SIG-M5 treated with dmso at 0.1 percent for 504 hours (cell line): ENCODE results near the gene STK32C.

ENCODE experiments used
- DNase-seq: peaks from one replicate; lab custom pipeline; 2025; ENCODE audit not compliant: unreplicated experiment; lab: John Stamatoyannopoulos, UW

The STK32C gene

DNA sequence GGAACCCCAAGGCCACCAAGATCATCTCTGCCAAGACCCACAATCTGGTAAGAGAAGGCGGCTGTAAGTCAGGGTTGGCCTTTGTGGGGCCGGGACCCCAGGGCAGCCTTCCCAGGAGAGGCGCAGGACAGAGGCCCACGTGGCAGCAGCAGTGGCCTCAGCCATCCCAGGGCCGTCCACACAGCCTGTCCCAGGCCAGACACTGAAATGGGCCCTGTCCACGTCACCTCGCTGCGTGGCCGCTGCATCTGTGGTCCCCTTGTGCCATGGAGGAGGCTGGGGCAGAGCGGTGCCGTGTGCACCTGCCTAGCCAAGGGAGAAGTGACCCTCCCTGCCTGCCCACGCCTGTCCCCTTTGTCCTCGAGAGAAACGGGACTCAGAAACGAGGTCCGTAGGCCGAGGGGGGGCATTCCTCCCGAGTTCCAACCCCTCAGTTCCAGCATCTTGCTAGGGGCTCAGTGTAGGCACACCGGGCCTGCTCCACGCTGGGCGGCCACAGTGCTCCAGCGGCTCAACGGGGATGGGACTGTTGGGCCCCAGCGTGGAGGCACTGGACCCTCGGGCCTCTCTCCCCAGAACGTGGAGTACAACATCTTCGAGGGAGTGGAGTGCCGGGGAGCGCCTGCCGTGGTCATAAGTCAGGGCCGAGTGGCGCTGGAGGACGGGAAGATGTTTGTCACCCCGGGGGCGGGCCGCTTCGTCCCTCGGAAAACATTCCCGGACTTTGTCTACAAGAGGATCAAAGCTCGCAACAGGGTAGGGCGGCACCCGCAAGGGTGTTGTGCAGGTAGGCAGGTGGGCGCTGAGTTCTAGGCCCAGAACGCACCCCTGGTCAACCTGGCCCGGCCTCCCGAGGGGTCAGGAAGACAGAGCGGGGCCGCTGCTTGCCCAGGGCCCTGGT is 105.4 kb downstream of the STK32C start:
- DNase-seq = no peak

DNA sequence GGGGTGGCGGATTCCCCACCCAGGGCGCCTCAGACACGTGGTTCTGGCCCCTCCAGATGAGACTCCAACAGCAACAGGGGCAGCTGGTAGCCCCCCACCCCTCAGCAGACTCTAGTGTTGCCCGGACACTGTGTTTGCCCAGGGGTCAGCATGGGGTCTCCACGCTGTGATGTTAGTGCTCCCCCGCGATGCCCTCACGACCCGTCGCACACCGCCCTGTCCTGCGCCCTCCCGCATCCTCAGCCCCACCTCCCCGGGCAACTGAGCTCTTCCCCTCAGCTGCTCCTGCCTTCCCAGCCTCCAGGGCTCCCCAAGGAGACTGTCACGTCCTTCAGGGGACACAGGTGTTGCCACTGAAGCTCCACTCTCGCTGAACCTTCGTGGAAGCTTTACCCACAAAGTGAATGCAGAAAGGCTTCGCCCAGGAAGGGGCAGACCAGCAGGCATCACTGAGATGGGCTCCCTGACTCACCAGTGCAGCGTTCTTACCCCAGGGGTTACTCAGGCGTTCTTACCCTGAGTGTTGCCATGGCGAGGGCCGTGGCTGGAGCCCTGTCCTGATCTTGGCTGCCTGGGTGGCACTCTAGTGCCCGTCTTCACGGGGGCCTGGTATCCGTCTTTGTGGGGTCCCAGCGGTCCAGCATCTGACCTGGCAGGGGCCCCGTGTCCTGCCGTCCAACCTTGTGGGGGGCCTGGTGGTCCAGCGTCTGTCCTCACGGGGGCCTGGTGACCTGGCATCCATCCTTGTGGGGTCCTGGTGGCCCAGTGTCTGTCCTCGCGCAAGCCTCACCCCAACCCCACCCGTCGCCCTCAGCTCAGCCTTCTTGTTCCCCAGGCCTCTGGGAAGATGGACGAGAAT is 106.4 kb downstream of the STK32C start:
- DNase-seq = no peak

DNA sequence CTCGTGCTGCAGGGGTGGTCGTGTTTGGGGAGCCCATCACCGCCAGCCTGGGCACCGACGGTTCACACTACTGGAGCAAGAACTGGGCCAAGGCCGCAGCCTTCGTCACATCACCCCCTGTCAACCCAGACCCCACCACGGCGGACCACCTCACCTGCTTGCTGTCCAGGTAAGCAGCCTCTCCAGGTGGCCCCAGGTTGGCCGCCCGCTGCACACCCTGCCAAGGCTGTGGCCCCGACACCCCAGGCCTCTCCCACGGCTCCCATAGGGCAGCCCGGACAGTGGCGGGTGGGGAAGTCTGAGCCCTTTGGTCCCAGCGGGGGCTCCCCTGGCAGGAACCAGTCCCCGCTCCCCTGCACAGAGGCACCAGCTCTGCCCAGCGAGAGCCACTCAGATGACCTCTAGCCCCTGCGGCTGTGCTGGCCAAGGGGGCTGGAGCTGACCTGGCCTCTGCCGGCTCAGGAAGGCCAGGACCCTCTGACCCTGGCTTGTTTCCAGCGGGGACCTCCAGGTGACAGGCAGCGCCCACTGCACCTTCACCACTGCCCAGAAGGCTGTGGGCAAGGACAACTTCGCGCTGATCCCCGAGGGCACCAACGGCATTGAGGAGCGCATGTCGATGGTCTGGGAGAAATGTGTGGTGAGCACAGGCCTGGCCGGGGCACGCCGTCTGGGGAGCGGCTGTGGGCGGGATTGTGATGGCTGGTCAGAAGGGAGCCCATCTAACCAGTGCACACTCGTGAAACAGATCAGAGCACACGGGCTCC is 107.2 kb downstream of the STK32C start:
- DNase-seq = no peak

GRCh38 chr10:132199854-132200311 is 107.9 kb downstream of the STK32C start:
- DNase-seq = no peak

GRCh38 chr10:132199268-132199853 is 108.4 kb downstream of the STK32C start:
- no peak for DNase-seq

GRCh38 chr10:132198381-132199181 is 109.2 kb downstream of the STK32C start:
- no peak for DNase-seq

DNA sequence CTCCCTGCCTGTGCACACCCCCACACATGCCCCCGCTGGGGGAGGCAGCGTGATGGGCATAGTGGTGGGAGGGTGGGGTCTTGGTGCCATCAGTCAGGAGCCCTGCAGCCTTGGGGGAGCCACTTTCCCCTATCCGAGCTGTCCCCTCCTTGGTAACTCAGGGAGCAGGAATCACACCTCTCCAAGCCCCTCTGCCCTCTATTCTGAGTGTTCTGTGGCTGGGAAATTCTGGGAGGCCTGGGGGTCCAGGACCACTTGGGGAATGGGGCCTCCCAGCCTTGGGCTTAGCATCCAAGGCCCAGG is 109.7 kb downstream of the STK32C start:
- DNase-seq = no peak

DNA sequence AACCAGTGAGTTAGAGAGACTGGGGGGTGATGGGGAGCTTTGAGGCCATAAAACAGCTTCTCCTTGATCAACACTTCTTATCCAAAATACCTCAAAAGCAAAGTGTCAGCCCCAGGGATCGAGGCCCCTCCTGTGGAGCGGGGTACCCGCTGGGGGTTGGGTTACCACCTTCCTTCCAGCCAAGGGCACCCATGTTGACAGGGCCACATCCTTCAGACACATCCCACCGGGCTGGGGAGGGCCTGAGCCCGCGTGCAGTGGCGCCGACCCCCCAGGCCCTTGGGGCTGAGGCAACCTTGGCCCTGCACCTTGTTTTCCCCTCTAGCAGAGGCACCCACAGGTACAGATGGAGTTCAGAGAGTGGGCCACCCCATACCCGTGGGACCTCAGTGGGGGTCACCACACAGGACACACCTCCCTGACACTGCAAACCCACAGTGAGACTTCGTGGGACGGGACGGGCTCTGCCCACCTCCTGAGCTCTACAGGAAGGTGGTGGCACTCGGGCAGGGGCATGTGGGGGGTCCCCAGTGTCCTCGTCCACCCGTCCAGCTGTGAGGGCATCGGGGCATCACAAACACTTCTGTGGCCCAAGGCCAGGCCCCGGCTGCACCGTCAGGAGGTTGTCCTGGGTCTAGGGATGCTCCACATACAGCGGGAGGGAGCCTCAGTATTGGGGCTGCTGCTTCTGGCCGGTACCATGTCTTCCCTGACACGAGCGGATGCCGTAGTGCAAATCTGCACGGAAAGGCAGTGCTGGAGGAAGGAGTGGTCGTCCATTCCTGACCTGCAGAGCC is 110.3 kb downstream of the STK32C start:
- DNase-seq = no peak

DNA sequence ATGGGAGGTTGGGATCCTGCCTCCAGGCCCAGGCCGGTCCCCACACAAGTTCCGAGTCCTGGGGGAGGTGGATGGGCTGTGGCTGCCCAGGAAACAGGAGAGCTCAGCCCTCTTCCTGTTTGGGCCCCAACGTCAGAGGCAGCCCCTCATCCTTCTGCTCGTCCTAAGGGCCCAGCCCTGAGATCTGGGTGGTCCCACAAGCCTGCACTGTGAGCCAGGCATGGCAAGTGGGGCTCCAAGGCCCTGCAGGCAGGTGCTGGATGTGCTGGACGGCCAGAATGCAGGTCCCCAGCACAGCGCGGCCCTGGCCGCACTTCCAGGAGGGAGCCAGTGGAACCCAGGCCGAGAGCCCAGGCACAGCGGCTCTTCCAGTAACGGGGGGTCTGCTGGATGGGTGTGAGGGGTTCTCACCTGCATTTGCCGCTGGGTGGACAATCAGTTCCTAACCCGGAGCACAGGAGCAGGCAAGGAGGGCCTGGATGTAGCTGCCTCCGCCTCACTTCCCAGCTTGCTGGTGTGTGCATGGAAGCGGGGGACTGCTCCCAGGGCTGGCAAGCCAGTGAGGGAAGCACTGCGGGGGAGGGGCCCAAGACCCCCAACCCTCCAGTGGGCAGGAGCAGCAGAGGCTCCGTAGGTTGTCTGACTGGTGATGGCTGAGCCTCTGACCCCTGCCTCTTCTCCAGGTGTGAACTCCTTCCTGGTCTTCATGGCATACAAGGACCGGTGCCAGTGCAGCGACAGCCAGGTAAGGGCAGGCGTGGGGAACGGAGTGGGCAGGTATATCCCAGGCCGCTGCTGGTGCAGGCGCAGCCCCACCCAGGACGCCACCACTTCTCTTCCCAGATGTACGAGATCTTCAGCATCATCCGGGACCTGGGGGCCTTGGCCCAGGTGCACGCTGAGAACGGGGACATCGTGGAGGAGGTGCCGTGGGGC is 111.3 kb downstream of the STK32C start:
- no peak for DNase-seq

GRCh38 chr10:132195366-132196075 is 112.2 kb downstream of the STK32C start:
- no peak for DNase-seq

- no peak for DNase-seq
Observed at GRCh38 chr10:132194726-132195125, 113.0 kb downstream of the STK32C start.

DNA sequence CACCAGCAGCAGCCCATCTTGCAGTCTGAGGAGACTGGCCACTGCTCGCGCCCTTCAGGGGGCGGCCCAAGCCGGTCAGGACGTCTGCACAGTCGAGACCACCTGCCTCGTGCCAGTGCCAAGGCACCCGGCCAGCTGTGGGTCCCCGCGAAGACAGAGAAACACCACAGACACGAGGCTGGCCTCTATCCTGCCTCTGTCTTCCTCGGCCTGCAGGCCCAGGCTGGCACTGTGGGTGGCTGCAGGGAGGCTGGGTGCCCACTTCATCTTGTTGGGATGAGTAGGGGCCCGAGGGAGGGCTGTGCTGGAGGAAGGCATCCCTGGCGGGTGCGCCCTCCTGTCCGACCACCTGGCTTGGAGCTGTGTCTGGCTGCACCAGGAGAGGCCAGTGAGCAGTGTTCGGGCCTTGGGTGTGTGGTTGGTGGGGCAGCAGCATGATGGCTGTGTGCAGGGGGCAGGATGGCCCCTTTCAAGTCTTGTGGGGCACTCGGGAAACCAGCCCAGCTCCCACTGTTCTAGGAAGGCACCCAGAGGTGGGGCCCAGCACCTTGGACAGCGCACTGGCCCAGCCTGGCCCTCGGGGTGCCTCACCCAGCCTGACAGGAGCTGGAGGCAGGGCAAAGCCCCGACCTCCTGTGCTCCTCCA is 113.7 kb downstream of the STK32C start:
- no peak for DNase-seq

DNA sequence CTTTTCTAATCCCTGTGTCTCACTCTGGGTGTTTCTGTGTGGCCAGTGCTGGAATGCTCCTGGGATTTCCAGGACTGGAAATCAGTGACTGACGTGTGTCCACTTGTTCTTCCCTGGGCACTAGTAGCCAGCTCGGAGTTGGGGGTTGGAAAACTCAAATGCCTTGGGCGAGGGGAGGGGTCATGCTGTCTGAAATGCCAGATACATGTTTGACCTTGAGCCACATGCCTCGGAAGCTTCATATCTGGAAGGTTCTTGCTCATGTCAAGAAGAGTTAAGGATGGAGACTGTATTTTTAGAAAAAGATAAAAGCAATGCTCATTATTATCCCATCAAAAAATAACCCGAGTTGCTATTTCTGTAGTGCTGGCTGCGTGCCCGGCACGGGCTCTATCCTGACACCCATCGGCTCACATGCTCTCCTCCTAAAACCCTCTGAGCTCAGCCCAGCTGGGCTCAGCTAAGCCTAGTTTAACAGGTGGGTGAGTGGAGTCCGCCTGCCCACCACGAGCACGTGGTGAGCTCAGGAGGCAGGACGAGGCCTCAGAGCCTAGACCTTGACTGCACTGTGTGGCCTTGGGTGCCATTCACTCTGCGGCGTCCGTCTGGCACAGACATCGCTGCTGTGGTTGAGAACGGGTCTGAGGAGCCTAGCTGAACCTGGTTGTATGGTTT is 114.6 kb downstream of the STK32C start:
- DNase-seq = no peak

- DNase-seq = no peak
Observed at GRCh38 chr10:132192076-132192975, 115.4 kb downstream of the STK32C start.

- no peak for DNase-seq
Observed at GRCh38 chr10:132189810-132190422, 117.8 kb downstream of the STK32C start.
